ENCODE results near the gene MCTP1.

Gene MCTP1

DNA sequence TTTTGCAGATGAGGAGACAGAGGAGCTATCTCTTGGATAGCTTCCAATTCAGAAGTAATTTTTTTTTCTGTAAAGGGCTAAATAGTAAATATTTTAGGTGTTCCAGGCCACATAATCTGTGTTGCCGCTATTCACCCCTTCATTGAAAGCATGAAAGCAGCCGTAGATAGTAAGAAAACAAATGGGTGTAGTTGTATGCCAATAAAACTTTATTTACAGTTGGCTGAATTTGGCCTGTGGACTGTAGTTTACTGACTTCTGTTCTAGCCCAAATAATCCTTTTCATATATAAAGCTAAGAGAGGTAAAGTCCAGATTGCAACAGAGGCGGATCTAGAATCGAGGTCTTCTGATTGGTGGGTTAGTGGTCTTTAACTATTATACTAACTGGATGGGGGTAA is 537.5 kb downstream of the MCTP1 start:
- TF ChIP-seq, protein P1, sequence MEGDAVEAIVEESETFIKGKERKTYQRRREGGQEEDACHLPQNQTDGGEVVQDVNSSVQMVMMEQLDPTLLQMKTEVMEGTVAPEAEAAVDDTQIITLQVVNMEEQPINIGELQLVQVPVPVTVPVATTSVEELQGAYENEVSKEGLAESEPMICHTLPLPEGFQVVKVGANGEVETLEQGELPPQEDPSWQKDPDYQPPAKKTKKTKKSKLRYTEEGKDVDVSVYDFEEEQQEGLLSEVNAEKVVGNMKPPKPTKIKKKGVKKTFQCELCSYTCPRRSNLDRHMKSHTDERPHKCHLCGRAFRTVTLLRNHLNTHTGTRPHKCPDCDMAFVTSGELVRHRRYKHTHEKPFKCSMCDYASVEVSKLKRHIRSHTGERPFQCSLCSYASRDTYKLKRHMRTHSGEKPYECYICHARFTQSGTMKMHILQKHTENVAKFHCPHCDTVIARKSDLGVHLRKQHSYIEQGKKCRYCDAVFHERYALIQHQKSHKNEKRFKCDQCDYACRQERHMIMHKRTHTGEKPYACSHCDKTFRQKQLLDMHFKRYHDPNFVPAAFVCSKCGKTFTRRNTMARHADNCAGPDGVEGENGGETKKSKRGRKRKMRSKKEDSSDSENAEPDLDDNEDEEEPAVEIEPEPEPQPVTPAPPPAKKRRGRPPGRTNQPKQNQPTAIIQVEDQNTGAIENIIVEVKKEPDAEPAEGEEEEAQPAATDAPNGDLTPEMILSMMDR (conservative IDR thresholded peaks at IDR 0.05), result no peak
- TF ChIP-seq ZFX (IDR thresholded peaks at IDR 0.05), result no peak

DNA sequence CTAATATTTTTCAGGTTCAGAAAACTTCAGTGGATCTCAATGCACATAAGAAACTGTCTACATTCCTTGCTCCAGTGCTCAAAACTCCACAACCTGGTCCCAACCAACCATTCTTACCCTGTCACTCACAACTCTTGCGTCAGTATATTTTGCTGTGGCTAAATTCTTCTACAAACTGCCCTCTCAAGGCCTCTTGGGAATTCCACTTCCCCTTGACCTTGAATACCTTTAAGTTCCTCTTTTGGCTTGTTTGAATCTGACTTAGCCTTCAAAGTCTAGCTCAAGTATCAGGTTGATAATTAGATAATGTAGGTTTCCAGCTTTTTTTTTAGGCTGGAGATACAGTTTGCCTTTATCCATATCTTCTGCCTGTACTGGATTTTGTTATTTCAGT is 538.2 kb downstream of the MCTP1 start:
- no peak for TF ChIP-seq ZFX (IDR thresholded peaks at IDR 0.05)
- TF ChIP-seq, protein P1 (conservative IDR thresholded peaks at IDR 0.05), result no peak
- H3K27ac ChIP-seq, result no peak overlapping the region

More for the DNA sequence above, 537.5 kb downstream of the MCTP1 start:
- H3K27ac ChIP-seq, result no peak overlapping the region

DNA sequence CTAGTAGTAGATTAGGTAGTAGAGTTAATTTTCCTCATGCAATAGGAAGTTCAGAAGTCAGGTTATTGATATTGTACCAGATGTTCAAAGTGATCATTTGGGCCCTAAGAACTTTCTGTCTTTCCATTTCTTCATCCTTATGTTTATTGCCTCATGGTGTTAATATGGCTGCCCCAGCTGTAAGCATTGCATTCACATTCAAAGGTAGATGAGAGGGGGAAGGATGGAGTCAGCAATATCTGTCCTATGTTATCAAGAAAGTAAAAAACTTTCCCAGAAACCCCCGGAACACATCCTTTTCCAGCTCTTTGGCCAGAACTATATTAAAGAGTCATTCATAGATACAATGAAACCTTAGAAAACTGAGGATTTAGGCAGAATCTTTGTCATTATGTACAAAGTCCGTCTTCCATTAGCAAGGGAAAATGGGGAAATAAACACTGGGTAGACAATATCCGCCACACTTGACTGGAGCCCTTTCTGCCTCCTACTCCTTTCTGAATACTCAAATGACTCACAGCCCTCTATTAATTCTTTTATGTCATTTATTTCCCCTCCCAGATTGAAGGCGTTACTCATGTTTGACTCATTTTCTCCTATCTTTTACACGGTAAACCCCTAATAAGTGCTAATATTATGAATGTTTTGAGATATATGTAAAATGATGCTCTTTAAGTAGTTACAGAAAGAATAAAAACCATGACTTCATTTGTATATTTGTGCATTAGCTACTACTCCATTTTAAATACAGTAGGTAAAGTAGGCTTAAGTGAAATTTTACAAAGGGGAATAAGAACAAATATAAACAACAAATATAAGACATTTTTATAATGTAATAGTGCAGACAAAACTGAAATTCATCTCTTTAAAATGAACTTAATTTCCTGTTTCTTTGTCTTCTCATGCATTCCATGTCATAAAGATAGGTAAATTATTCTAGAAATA is 538.8 kb downstream of the MCTP1 start:
- H3K27ac ChIP-seq, result no peak overlapping the region
- TF ChIP-seq, protein P1 (conservative IDR thresholded peaks at IDR 0.05), result no peak
- TF ChIP-seq ZFX (IDR thresholded peaks at IDR 0.05), result no peak

DNA sequence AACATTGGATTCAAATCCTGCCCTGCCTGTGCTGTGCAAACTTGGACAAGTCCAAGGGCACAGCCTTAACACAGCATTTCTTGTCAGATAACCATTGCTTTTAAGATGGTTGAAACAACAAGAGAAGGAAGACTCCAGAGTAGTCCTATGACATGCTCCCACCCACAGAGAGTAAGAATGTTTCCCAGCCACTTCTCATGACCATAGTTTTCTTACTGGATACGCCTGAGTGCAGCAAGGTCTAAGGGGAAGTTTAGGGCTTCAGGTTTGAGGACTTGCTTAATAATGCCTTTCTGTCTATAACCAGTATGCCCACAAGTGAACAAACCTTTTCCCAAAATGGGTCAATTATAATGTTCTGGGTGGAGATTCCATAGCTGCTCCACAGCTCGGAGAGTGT is 540.0 kb downstream of the MCTP1 start:
- TF ChIP-seq, protein P1 (conservative IDR thresholded peaks at IDR 0.05), result no peak
- TF ChIP-seq ZFX (IDR thresholded peaks at IDR 0.05), result no peak

DNA sequence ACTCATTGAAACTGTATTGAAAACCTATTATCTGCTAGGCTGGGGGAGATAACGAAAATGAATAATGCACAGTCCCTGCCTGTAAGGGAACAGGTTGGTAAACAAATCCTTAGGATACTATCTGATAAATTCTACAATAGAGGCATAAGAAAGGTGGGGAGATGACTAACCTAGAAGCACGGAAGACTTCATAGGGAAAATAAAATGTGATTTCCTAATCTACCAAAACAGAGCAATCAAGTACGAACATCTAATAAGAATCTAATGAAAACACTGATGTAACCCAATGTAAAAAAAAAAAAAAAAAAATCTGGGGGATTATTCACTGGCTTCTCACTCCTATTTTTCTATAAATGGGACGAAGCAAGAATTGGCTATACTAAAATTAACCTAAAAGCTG is 542.0 kb downstream of the MCTP1 start:
- TF ChIP-seq ZFX (IDR thresholded peaks at IDR 0.05), result no peak
- TF ChIP-seq, protein P1 (conservative IDR thresholded peaks at IDR 0.05), result no peak
- H3K27ac ChIP-seq, result no peak overlapping the region

More for the DNA sequence above, 540.0 kb downstream of the MCTP1 start:
- no peak overlapping the region for H3K27ac ChIP-seq

DNA sequence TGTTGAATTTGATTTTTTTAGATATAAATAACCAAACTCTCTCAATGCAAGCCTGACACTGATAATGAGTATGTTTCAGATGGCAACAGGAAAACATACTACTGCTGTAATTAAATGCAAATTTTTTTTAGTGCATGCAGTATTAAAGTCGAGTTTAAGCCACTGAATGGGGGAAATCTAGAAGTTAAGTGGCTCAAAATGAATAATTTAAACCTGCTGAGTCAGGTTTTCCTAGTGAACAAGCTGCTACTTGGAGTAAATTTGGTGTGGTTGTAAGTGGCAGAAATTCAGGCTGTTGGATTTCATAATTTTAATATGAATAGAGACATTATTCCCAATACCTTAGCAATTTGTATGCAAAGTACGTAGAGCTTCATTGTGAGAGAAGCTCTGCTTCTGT is 544.6 kb downstream of the MCTP1 start:
- H3K27ac ChIP-seq, result no peak overlapping the region
- no peak for TF ChIP-seq ZFX (IDR thresholded peaks at IDR 0.05)
- TF ChIP-seq, protein P1 (conservative IDR thresholded peaks at IDR 0.05), result no peak

DNA sequence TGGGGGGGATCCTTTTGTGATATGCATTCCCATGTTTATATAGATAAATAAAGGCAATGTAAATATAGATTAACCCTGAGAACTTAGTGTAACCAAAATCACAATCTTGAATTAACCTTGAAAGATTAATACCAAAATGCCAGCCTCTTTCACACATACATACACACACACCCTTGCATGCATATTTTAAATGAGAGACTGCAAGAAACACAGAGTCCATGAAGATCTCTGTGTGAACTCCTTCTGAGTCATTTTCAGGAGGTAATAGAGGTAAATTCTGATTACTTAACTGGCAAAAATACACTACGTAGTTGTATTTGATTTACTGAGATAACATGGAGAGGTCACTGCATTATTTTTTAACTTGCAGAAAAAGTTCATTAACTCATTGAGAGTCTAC is 548.4 kb downstream of the MCTP1 start:
- no peak overlapping the region for H3K27ac ChIP-seq
- TF ChIP-seq, protein P1 (conservative IDR thresholded peaks at IDR 0.05), result no peak
- no peak for TF ChIP-seq ZFX (IDR thresholded peaks at IDR 0.05)
